GM21423 (cell line): Measurements from ENCODE around the gene RASL10A.

ENCODE experiments used
- ATAC-seq: cut with Tn5 transposase; IDR thresholded peaks from one replicate; pipeline ENCODE4 v1.9.1; 2021; ENCODE audit warnings: mild to moderate bottlenecking, moderate library complexity; ENCODE audit not compliant: unreplicated experiment

The RASL10A gene

GRCh38 chr22:29270475-29271271 is 44.8 kb downstream of the RASL10A start:
- ATAC-seq = no peak

DNA sequence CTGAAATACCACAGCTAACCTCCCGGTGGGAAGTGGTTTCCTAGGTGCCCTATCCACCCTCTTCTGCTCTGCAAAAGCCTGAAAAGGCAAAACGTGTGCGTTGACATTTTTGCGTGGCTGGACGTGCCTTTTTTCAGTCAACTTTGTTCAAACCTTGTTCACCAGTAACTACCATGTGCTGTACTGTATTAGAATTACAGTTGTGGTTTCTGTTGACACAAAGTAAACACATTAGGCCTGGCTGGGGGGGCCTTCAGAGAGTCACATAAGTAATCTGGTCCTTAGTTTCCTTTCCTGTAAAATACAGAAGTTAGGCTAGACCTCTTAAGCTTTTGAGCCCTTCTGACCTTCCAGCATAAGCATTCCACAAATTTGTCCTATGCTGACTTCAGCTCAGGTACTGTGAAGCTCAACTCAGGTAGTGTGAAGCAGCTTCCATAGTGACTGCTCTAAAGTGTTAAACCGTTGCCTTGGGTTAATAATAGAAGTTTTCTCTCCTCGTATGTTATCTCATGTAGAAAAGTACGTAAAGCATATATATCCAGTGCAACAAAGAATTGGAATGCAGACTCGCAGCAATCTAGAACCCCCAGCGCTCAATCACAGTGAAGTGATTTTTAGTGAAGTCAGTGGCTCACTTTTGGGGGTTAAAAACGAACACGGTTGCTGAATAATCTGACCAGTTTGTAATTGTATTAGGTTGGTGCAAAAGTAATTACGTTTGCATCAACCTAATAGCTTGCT is 45.6 kb downstream of the RASL10A start:
- no peak for ATAC-seq

GRCh38 chr22:29269230-29269604 is 46.3 kb downstream of the RASL10A start:
- ATAC-seq = no peak

DNA sequence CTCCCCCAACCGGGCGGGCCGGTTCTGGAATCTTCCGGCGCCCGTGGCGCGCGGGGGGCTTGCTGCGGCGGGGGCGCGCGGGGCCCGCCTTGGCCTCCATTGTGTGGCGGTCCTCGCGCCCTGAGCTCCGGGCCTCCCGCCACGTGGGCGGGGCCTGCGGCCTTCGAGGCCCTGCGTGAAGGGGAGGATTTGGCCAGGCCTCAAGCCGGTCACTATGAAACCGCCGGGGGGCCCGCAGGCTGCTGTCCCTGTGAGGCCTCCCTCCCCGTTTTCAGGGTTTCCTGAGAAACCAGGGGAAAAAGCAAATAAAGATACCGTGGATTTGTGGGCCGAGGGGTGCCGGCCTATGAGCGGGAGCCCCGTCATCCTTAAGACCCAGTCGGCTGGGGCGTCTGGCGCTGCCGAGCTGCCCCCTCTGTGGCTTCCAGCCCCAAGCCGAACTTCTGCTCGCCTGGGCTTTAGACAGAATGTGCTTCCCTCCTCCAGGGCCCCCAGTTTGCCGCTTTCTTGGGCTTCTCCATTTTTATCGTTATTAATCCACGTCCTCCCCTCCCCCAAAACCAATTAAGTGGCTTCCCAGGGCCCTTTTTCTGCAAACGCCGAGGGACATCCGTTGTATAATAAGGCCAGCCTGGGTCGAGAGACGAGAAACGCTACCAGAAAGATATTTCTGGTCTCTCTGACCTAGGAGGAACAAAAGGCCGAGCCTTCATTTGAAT is 46.8 kb downstream of the RASL10A start:
- peak; percentile 15 for ATAC-seq

- ATAC-seq = peak; percentile 81
Observed at GRCh38 chr22:29267858-29268510, 47.5 kb downstream of the RASL10A start, which contains the start of the genes EWSR1 and RHBDD3. TSS of gene EWSR1 (plus strand) at chr22:29268268. CDS start at chr22:29268337, 69 bp downstream. TSS of gene RHBDD3 (minus strand) at chr22:29267981. CDS start at chr22:29265626, 2,355 bp downstream.

DNA sequence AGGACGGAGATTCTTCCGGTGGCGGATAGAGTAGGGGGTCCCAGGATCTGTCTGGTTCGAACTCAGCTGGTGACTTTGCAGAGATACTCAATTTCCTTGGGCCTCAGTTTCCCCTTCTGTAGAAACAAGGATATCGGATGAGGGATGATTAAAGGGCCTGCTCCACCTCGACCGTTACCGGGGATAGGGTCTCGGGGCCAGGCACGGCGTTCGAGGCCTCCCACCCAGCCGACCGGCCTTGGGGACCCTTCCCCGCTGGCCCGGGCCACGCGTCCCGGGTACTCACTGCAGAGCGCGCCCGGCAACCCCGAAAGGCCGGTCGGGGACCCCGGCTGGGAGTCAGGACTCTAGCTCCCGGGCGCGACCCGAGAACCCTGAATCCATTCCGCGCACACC is 48.0 kb downstream of the RASL10A start:
- no peak for ATAC-seq

- no peak for ATAC-seq
Observed at GRCh38 chr22:29266564-29267461, 48.7 kb downstream of the RASL10A start.

GRCh38 chr22:29265929-29266328 is 49.6 kb downstream of the RASL10A start:
- ATAC-seq = no peak

DNA sequence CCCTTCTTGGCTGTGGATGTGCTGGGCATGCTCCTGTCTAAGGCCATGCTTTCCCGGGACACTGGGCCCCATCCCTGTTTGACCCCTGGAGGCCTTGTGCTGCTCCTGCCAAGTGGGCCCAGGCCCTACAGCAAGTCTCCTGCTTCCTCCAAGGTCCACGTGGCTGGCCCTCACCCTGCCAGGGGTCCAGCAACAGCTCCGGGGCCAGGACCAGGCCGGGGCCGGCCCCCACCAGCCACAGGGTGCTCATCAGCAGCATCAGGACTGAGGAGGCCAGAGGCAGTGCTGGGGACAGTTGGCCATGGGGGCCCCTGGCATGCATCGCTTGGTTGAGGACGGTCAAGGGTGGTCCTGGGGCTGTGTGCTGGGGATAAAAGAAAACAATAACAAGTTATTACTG is 50.2 kb downstream of the RASL10A start:
- no peak for ATAC-seq

- ATAC-seq = no peak
Observed at GRCh38 chr22:29263791-29264276, 51.7 kb downstream of the RASL10A start.
